SK-N-SH treated with all-trans-retinoic acid at 6 μM for 48 hours (cell line): ENCODE measurements around the gene MRGPRF.

Experiments used
- CSDC2 ChIP-seq: fragments of 250-450 bp; sonication (Bioruptor Pico); IDR thresholded peaks from 2 replicates; pipeline ENCODE4 v1.5.0; 2020; ENCODE audit warnings: mild to moderate bottlenecking, moderate library complexity
- CSRNP3 ChIP-seq: fragments of 250-450 bp; sonication (Bioruptor Pico); IDR thresholded peaks from 2 replicates; pipeline ENCODE4 v1.5.1; 2021; ENCODE audit warnings: mild to moderate bottlenecking, moderate library complexity
- GLIS3 ChIP-seq: fragments of 250-450 bp; sonication (Bioruptor Pico); IDR thresholded peaks from 2 replicates; pipeline ENCODE4 v1.5.0; 2020; ENCODE audit warnings: mild to moderate bottlenecking, moderate library complexity
- ISL1 ChIP-seq: fragments of 250-450 bp; sonication (Bioruptor Pico); IDR thresholded peaks from 2 replicates; pipeline ENCODE4 v2.1.2; 2022; ENCODE audit warnings: mild to moderate bottlenecking, moderate library complexity
- PPARA ChIP-seq: fragments of 250-450 bp; sonication (Bioruptor Pico); IDR thresholded peaks from 2 replicates; pipeline ENCODE4 v1.5.0; 2020; ENCODE audit warnings: mild to moderate bottlenecking, borderline replicate concordance
- RARB ChIP-seq: fragments of 250-450 bp; sonication (Bioruptor Pico); IDR thresholded peaks from 2 replicates; pipeline ENCODE4 v1.8.0; 2021; ENCODE audit warnings: mild to moderate bottlenecking, moderate library complexity
- SNAI2 ChIP-seq: fragments of 250-450 bp; sonication (Bioruptor Pico); IDR thresholded peaks from 2 replicates; pipeline ENCODE4 v1.5.0; 2020; ENCODE audit warnings: mild to moderate bottlenecking, moderate library complexity
- TCF4 ChIP-seq: fragments of 250-450 bp; sonication (Bioruptor Pico); IDR thresholded peaks from 2 replicates; pipeline ENCODE4 v1.8.0; 2021; ENCODE audit warnings: mild to moderate bottlenecking, moderate library complexity, borderline replicate concordance
- TOX ChIP-seq: fragments of 250-450 bp; sonication (Bioruptor Pico); IDR thresholded peaks from 2 replicates; pipeline ENCODE4 v1.8.0; 2021; ENCODE audit warnings: mild to moderate bottlenecking, moderate library complexity, borderline replicate concordance
- ZFP3 ChIP-seq: fragments of 250-450 bp; sonication (Bioruptor Pico); IDR thresholded peaks from 2 replicates; pipeline ENCODE4 v1.5.0; 2020; ENCODE audit warnings: mild to moderate bottlenecking, moderate library complexity
- ZNF70 ChIP-seq: fragments of 450-650 bp; formaldehyde crosslinking; IDR thresholded peaks from 2 replicates; pipeline ENCODE4 v1.5.0; 2020; ENCODE audit warnings: mild to moderate bottlenecking, moderate library complexity
- TF ChIP-seq, protein P1 (sequence below): fragments of 250-450 bp; sonication (Bioruptor Pico); IDR thresholded peaks from 2 replicates; pipeline ENCODE4 v1.8.0; 2020; ENCODE audit warnings: mild to moderate bottlenecking, moderate library complexity, borderline replicate concordance
- TF ChIP-seq, protein P2 (sequence below): fragments of 250-450 bp; sonication (Bioruptor Pico); IDR thresholded peaks from 2 replicates; pipeline ENCODE4 v1.5.1; 2020; ENCODE audit warnings: low read depth, mild to moderate bottlenecking, moderate library complexity
- TF ChIP-seq, protein P3 (sequence below): fragments of 250-450 bp; sonication (Bioruptor Pico); IDR thresholded peaks from 2 replicates; pipeline ENCODE4 v1.8.0; 2021; ENCODE audit warnings: low read depth, mild to moderate bottlenecking, moderate library complexity, borderline replicate concordance

- TF ChIP-seq, protein P1, sequence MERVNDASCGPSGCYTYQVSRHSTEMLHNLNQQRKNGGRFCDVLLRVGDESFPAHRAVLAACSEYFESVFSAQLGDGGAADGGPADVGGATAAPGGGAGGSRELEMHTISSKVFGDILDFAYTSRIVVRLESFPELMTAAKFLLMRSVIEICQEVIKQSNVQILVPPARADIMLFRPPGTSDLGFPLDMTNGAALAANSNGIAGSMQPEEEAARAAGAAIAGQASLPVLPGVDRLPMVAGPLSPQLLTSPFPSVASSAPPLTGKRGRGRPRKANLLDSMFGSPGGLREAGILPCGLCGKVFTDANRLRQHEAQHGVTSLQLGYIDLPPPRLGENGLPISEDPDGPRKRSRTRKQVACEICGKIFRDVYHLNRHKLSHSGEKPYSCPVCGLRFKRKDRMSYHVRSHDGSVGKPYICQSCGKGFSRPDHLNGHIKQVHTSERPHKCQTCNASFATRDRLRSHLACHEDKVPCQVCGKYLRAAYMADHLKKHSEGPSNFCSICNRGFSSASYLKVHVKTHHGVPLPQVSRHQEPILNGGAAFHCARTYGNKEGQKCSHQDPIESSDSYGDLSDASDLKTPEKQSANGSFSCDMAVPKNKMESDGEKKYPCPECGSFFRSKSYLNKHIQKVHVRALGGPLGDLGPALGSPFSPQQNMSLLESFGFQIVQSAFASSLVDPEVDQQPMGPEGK (CRISPR knock-in tag): no peak
- TF ChIP-seq RARB (CRISPR knock-in tag): no peak
- TF ChIP-seq, protein P2, sequence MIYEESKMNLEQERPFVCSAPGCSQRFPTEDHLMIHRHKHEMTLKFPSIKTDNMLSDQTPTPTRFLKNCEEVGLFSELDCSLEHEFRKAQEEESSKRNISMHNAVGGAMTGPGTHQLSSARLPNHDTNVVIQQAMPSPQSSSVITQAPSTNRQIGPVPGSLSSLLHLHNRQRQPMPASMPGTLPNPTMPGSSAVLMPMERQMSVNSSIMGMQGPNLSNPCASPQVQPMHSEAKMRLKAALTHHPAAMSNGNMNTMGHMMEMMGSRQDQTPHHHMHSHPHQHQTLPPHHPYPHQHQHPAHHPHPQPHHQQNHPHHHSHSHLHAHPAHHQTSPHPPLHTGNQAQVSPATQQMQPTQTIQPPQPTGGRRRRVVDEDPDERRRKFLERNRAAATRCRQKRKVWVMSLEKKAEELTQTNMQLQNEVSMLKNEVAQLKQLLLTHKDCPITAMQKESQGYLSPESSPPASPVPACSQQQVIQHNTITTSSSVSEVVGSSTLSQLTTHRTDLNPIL (CRISPR knock-in tag): no peak
- no peak for TF ChIP-seq CSDC2
- TF ChIP-seq TOX (CRISPR knock-in tag): no peak
- TF ChIP-seq ZFP3: no peak
- TF ChIP-seq GLIS3 (CRISPR knock-in tag): no peak
- no peak for TF ChIP-seq TCF4 (CRISPR knock-in tag)
- TF ChIP-seq ISL1 (CRISPR knock-in tag): no peak
- TF ChIP-seq CSRNP3 (CRISPR knock-in tag): no peak
- no peak for TF ChIP-seq PPARA (CRISPR knock-in tag)
- TF ChIP-seq ZNF70 (CRISPR knock-in tag): no peak
- TF ChIP-seq, protein P3, sequence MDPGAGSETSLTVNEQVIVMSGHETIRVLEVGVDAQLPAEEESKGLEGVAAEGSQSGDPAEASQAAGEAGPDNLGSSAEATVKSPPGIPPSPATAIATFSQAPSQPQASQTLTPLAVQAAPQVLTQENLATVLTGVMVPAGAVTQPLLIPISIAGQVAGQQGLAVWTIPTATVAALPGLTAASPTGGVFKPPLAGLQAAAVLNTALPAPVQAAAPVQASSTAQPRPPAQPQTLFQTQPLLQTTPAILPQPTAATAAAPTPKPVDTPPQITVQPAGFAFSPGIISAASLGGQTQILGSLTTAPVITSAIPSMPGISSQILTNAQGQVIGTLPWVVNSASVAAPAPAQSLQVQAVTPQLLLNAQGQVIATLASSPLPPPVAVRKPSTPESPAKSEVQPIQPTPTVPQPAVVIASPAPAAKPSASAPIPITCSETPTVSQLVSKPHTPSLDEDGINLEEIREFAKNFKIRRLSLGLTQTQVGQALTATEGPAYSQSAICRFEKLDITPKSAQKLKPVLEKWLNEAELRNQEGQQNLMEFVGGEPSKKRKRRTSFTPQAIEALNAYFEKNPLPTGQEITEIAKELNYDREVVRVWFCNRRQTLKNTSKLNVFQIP (CRISPR knock-in tag): no peak
- TF ChIP-seq SNAI2 (CRISPR knock-in tag): no peak
Measured at GRCh38 chr11:69053169-69053477, 40.1 kb upstream of the MRGPRF start.
